ENCODE results near the gene SEPTIN11. TPM values are rescaled to one million over a fixed set of nuclear protein-coding genes. Genes with fewer than 3 reads are reported as not detected.

The SEPTIN11 gene
- polyA plus RNA-seq, 3 donors, result 3.2 to 14.8 (median 8.8) TPM

DNA sequence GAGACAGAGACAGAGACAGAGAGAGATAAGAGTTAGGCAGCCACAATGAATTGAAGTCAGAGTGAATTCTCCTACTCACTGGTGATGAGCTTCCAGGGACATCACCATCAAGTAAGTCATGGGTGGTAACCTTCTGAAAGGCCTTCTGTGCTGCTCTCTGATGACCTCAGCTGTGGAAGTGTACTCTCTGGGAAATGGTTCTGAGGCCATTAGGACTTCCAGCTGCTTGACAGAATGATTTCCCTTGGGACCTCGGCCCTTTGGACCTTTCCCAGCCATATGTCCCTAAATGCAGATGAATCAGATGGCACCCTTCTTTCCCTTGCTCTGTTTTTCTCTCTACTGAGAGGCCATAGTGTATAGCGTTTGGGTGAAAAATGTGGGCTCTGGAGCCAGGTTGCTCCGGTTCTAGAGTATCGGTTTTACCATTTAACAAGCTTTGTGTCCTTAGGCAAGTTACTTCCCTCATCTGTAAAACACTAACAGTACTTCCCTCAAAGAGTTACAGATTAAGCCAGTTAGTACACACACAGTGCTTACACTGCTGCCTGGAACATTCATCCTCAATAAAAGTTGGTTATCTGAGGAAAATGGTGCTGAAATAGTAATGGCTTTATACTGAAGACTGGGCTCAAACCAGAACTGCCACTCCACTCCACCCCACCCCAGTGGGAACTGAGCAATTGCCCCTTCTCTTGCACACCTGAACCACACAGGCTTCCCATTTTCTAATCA is 7.6 kb downstream of the SEPTIN11 start:
- whole genome bisulfite sequencing (ENCODE audit: insufficient coverage), result 100% methylated on average over 1 of the region's 4 CpGs
- H3K36me3 ChIP-seq (replicated peaks in 1 of 2; ENCODE audit: control insufficient read depth in 1 of 2, insufficient read depth in 2 of 2, low read length in 2 of 2), result no peaks in the 10 kb centered on the region
- intact Hi-C loops (cut with micrococcal nuclease), result no loop called here
- DNase-seq, result no peak
- Mint-ChIP-seq H3K9me3 (no peaks in the 10 kb centered on the region), H3K27ac (peak overlapping the region in 1 of 7 donors; percentile 48), H3K4me1 (no peaks in the 10 kb centered on the region), H3K27me3 (ENCODE audit: low read depth in 3 of 3) (no peaks in the 10 kb centered on the region), H3K36me3 (no peaks in the 10 kb centered on the region), H3K4me3 (no peak overlapping the region)
- no peaks in the 10 kb centered on the region for H3K4me1 ChIP-seq (ENCODE audit: control insufficient read depth in 1 of 2, insufficient read depth in 2 of 2, low read length in 2 of 2)
- no peak overlapping the region for H3K27ac ChIP-seq (ENCODE audit: low read depth in 1 of 2, low read length in 2 of 2)
- no peak overlapping the region for H2AFZ ChIP-seq (ENCODE audit: insufficient read depth, low read depth, low read length, poor library complexity, severe bottlenecking)
- no peaks in the 10 kb centered on the region for H4K20me1 ChIP-seq (ENCODE audit: insufficient read depth, low read length)
- no peak overlapping the region for H3K4me3 ChIP-seq (replicated peaks in 1 of 3; ENCODE audit: low read depth in 2 of 3, low read length in 3 of 3)
- H3K9ac ChIP-seq (ENCODE audit: insufficient read depth, low read length, poor library complexity, severe bottlenecking), result no peak overlapping the region
- TF ChIP-seq, protein P1, sequence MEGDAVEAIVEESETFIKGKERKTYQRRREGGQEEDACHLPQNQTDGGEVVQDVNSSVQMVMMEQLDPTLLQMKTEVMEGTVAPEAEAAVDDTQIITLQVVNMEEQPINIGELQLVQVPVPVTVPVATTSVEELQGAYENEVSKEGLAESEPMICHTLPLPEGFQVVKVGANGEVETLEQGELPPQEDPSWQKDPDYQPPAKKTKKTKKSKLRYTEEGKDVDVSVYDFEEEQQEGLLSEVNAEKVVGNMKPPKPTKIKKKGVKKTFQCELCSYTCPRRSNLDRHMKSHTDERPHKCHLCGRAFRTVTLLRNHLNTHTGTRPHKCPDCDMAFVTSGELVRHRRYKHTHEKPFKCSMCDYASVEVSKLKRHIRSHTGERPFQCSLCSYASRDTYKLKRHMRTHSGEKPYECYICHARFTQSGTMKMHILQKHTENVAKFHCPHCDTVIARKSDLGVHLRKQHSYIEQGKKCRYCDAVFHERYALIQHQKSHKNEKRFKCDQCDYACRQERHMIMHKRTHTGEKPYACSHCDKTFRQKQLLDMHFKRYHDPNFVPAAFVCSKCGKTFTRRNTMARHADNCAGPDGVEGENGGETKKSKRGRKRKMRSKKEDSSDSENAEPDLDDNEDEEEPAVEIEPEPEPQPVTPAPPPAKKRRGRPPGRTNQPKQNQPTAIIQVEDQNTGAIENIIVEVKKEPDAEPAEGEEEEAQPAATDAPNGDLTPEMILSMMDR (IDR thresholded peaks at IDR 0.05), result no peak
- no peak overlapping the region for H3K4me2 ChIP-seq (replicated peaks; ENCODE audit: extremely low read depth, low read length, poor library complexity, severe bottlenecking)
- H3K27me3 ChIP-seq (ENCODE audit: control insufficient read depth in 2 of 2, insufficient read depth in 2 of 2, low read length in 2 of 2), result no peaks in the 10 kb centered on the region
- no peaks in the 10 kb centered on the region for H3K9me3 ChIP-seq (replicated peaks in 1 of 2; ENCODE audit: control insufficient read depth in 1 of 2, insufficient read depth in 1 of 2, low read length in 2 of 2)
- no peaks in the 10 kb centered on the region for H3K79me2 ChIP-seq (ENCODE audit: insufficient read depth, low read length)

DNA sequence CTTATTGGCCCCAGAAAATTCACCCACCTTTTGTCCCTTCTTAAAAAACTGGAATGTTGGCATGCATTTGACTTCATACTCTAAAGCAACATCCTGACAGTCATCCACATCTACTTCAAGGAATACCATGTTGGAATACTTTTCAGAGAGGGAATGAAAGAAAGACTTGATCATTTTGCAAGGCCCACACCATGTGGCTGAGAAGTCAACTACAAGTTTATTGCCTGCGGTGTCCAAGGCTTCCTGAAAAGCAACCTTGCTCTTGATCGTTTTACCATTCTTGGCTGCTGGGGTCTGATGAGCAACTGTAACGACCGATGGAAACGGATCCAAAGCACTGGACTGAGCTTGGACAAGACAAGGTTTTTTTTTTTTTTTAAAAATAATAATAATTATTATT is 9.3 kb downstream of the SEPTIN11 start:
- 96% methylated on average over 2 of the region's 5 CpGs for WGBS (ENCODE audit: insufficient coverage)
- Histone ChIP-seq H3K4me1 (ENCODE audit: control insufficient read depth in 1 of 2, insufficient read depth in 2 of 2, low read length in 2 of 2) (no peaks in the 10 kb centered on the region), H3K9ac (ENCODE audit: insufficient read depth, low read length, poor library complexity, severe bottlenecking) (no peak overlapping the region), H3K27me3 (ENCODE audit: control insufficient read depth in 2 of 2, insufficient read depth in 2 of 2, low read length in 2 of 2) (no peaks in the 10 kb centered on the region), H2AFZ (ENCODE audit: insufficient read depth, low read depth, low read length, poor library complexity, severe bottlenecking) (no peak overlapping the region), H3K36me3 (replicated peaks in 1 of 2; ENCODE audit: control insufficient read depth in 1 of 2, insufficient read depth in 2 of 2, low read length in 2 of 2) (no peaks in the 10 kb centered on the region), H3K79me2 (ENCODE audit: insufficient read depth, low read length) (no peaks in the 10 kb centered on the region), H3K4me2 (replicated peaks; ENCODE audit: extremely low read depth, low read length, poor library complexity, severe bottlenecking) (no peak overlapping the region), H3K4me3 (replicated peaks in 1 of 3; ENCODE audit: low read depth in 2 of 3, low read length in 3 of 3) (no peak overlapping the region), H3K27ac (ENCODE audit: low read depth in 1 of 2, low read length in 2 of 2) (no peak overlapping the region), H4K20me1 (ENCODE audit: insufficient read depth, low read length) (no peaks in the 10 kb centered on the region), H3K9me3 (replicated peaks in 1 of 2; ENCODE audit: control insufficient read depth in 1 of 2, insufficient read depth in 1 of 2, low read length in 2 of 2) (no peaks in the 10 kb centered on the region)
- Mint-ChIP-seq H3K36me3 (no peaks in the 10 kb centered on the region), H3K4me3 (no peak overlapping the region), H3K4me1 (peaks cover 5% of the 10 kb centered on the region), H3K27ac (no peak overlapping the region), H3K9me3 (peaks cover 0 to under 1% (median 0%) of the 10 kb centered on the region in 7 donors), H3K27me3 (ENCODE audit: low read depth in 3 of 3) (no peaks in the 10 kb centered on the region)
- DNase-seq, result no peak
- TF ChIP-seq, protein P1 (IDR thresholded peaks at IDR 0.05), result no peak
- intact Hi-C loops (cut with micrococcal nuclease), result no loop called here
